SK-N-MC (cell line): ENCODE measurements around the gene COL4A5.
A peak's percentile ranks its signal among the peaks of the same experiment; 100 is the strongest.

Source experiments
- DNase-seq: peaks from one replicate; pipeline ENCODE4 v3.0.0-alpha.2; 2011; ENCODE audit warnings: low read depth, low spot score
- H3K27ac ChIP-seq: fragments of 200-600 bp; sonication (generic); 2 replicates; pipeline ENCODE4 v1.5.1; 2016; ENCODE audit warnings: mixed run types
- H3K36me3 ChIP-seq: fragments of 200-600 bp; sonication (generic); 2 replicates; pipeline ENCODE4 v1.6.1; 2017; ENCODE audit warnings: antibody characterized with exemption, low read length, mixed read lengths; ENCODE audit not compliant: insufficient read depth
- H3K4me3 ChIP-seq: fragments of 200-600 bp; sonication (generic); 2 replicates; pipeline ENCODE4 v1.5.1; 2016
- H3K9ac ChIP-seq: fragments of 200-600 bp; sonication (generic); 2 replicates; pipeline ENCODE4 v1.8.0; 2017; ENCODE audit warnings: mixed run types, mixed read lengths; ENCODE audit not compliant: insufficient read length
- H3K9me3 ChIP-seq: fragments of 200-600 bp; sonication (generic); 2 replicates; pipeline ENCODE4 v1.6.1; 2017; ENCODE audit warnings: low read depth, mild to moderate bottlenecking, antibody characterized with exemption, low read length, moderate library complexity, mixed read lengths
- EZH2 ChIP-seq: fragments of 200-600 bp; sonication (generic); IDR thresholded peaks from one replicate; pipeline ENCODE4 v1.6.1; 2017; ENCODE audit warnings: antibody characterized with exemption
- FOXP2 ChIP-seq: optimal IDR thresholded peaks from 2 replicates; pipeline ENCODE3; 2011; ENCODE audit warnings: mild to moderate bottlenecking, moderate library complexity; ENCODE audit not compliant: insufficient read depth; ENCODE audit errors: extremely low read length, control extremely low read depth
- POLR2AphosphoS5 ChIP-seq: IDR thresholded peaks from 2 replicates; pipeline ENCODE4 v1.6.1; 2012; ENCODE audit warnings: mild to moderate bottlenecking, low read depth, low read length, borderline replicate concordance

Gene COL4A5

DNA sequence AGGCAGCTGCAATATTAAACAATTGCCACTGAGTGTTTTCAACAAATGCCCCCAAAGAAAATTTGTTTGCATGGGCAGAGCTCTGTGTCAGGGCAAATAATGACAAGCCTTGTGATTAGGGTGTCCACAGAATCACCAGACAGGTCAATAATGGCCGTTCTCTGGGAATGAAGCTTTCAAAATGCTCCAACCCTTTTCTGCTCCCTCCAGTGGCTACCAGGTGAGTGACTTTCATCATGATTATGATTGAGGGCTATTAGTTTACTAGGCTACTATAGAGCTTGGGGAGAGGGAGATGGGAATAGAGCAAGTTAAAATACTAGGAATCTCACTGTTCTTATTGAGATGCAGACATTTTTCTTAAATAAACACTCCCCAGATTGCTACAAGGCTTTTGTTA lies 273.2 kb downstream of the COL4A5 start:
- Histone ChIP-seq H3K4me3 (no peak overlapping the region), H3K36me3 (no peaks in the 10 kb centered on the region), H3K9ac (no peak overlapping the region), H3K9me3 (no peaks in the 10 kb centered on the region), H3K27ac (no peak overlapping the region)
- no peak for DNase-seq
- TF ChIP-seq EZH2 (no peak), POLR2AphosphoS5 (no peak), FOXP2 (no peak)

DNA sequence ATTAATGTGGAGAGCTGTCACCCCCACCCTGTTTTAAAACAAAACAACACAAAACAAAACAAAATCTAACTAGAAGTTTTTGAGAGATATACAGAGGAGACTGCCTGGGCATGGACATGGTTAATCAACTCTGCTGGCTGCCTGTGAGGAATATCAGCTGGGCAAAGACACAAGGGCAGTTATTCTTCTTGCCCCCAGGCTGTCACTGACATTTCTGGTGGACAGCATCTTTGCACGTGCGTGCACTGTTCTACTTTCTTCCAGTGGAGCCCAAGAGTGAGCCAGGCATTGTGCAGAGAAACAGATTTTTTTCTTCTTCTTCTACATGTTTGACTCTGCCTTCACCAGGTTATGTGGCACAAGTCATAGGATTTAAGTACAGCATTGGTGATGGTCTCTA lies 282.9 kb downstream of the COL4A5 start:
- no peaks in the 10 kb centered on the region for H3K9me3 ChIP-seq
- no peak overlapping the region for H3K9ac ChIP-seq
- H3K4me3 ChIP-seq: no peak overlapping the region
- no peak overlapping the region for H3K27ac ChIP-seq
- no peaks in the 10 kb centered on the region for H3K36me3 ChIP-seq
- no peak for DNase-seq
- TF ChIP-seq EZH2 (no peak), POLR2AphosphoS5 (no peak), FOXP2 (no peak)

DNA sequence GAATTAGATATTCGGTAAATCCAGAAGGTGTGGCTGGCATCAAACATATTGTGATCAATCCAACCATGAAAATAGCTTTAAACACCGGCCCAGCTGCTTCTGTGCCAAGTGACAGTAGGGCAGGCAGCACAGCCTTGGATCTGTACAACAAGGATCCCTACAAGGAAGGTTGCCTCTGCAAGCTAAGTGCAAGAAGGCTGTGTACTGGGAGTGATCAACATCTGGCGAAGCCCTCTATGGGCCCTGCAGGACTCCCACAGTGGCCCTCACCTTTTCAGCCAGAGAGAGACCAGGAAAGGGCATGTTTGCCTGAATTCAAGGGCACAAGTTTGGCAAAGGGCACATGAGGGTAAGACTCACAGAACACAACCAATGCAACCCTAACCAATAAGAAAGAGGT lies 287.1 kb downstream of the COL4A5 start:
- H3K9me3 ChIP-seq: no peaks in the 10 kb centered on the region
- TF ChIP-seq EZH2 (no peak), FOXP2 (no peak), POLR2AphosphoS5 (no peak)
- no peak overlapping the region for H3K9ac ChIP-seq
- no peaks in the 10 kb centered on the region for H3K36me3 ChIP-seq
- no peak overlapping the region for H3K27ac ChIP-seq
- H3K4me3 ChIP-seq: no peak overlapping the region
- DNase-seq: no peak

DNA sequence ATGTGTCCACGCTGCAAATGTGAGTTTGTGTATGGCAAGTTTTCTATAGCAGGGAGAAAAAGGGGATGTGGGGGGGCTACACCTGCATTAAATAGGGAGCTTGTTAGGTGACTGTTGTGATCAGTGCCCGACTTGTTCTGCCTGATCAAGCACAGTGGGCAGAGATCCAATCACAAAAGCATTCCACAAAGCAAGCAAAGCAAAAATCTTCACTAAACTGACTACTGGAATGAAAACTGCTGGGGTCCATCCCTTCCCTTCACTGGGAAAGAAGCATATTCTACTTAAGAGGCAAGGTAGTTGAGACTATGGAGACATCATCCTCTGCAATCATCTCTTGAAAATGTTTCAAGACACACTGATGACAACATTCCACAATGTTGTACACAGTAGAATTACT lies 291.5 kb downstream of the COL4A5 start:
- Histone ChIP-seq H3K9ac (no peak overlapping the region), H3K27ac (no peak overlapping the region), H3K9me3 (no peaks in the 10 kb centered on the region), H3K4me3 (no peak overlapping the region), H3K36me3 (no peaks in the 10 kb centered on the region)
- TF ChIP-seq POLR2AphosphoS5 (no peak), EZH2 (no peak), FOXP2 (no peak)
- no peak for DNase-seq

DNA sequence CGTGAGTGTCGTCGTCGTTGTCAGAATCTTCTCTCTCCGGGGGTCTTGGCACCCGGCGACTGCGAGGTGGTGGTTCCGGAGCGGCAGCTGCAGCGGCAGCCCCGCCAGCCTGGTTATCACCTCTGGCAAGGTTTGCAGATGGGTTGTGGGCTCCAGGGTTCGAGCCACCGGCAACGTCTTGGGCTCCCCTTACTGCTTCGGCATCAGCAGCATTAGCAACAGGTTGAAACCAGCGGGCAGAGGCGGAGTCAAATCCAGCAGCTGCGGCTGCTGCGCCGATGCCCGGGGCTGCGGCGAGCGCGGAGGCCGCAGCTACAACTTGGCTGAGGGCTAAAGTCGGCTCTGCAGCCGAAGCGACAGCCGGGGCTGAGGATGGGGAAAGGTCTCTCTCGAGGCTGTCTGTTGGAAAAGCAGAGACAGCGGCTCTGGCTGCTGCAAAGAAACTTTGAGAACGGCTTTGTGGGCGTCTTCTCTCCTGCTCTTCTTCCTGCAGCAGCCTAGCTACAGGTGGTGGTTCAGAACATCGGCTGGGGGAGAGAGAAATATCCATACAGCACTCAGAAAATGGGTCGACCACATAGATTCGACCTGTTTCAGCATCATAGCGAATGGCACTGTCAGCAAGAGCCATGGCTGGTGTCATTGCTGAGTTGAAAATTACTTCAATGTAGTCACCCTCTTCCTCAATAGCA lies 293.1 kb downstream of the COL4A5 start:
- no peak for DNase-seq
- TF ChIP-seq POLR2AphosphoS5 (no peak), EZH2 (peak; percentile 82)
- no peak overlapping the region for H3K4me3 ChIP-seq

DNA sequence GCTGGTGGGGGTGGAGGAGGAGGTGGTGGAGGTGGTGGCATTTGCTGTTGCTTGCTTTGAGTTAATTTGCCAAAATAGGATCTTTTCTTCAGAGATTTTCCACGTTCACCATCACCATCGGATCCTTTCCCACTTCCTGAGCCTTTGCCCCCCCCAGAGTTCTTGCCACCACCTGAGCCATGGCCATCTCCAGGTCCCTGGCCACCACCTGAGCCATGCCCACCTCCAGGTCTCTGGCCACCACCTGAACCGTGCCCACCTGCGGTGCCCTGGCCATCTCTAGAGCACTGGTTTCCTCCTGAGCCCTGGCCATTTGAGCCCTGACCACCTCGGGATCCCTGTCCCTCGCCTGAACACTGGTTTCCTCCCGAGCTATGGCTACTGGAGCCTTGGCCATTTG lies 294.8 kb downstream of the COL4A5 start:
- no peak for DNase-seq
- no peak overlapping the region for H3K27ac ChIP-seq
- H3K9ac ChIP-seq: no peak overlapping the region
- H3K4me3 ChIP-seq: no peak overlapping the region
- H3K9me3 ChIP-seq: no peaks in the 10 kb centered on the region
- TF ChIP-seq FOXP2: no peak
- no peak for TF ChIP-seq POLR2AphosphoS5
- no peak for TF ChIP-seq EZH2
- H3K36me3 ChIP-seq: no peaks in the 10 kb centered on the region

More for the DNA sequence above, 293.1 kb downstream of the COL4A5 start:
- Histone ChIP-seq H3K9me3 (no peaks in the 10 kb centered on the region), H3K9ac (no peak overlapping the region), H3K36me3 (no peaks in the 10 kb centered on the region), H3K27ac (no peak overlapping the region)

DNA sequence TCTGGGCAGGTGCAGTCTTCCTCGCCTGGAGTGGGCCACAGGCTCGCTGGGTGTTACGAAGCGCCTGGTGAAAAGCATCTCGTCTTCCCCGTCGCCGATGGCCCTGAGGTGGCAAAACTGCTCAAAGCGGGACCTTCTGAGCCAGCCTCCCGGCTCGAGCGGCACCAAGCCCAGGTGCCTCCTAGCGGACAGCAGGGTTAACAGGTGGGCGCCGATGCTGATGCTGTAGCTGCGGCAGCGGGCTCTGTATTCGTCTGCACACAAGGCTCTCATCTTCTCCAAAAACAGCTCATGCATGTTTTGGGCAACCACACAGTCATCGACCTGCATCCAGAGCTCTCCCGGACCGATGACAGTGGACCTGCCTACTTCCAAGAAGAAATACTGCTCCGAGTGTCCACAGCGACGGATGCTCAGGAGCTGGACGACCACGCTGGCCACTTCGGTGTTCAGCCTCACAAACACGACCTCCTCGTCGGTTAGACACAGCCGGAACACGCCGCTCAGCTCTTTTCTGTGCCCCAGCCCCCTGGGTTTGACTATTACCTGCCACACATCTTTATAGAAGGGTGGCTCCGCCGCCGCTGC lies 295.5 kb downstream of the COL4A5 start:
- TF ChIP-seq FOXP2 (no peak), EZH2 (peak; percentile 32)
- Histone ChIP-seq H3K27ac (no peak overlapping the region), H3K4me3 (no peak overlapping the region), H3K9ac (no peak overlapping the region), H3K36me3 (no peaks in the 10 kb centered on the region), H3K9me3 (no peaks in the 10 kb centered on the region)
- DNase-seq: no peak

DNA sequence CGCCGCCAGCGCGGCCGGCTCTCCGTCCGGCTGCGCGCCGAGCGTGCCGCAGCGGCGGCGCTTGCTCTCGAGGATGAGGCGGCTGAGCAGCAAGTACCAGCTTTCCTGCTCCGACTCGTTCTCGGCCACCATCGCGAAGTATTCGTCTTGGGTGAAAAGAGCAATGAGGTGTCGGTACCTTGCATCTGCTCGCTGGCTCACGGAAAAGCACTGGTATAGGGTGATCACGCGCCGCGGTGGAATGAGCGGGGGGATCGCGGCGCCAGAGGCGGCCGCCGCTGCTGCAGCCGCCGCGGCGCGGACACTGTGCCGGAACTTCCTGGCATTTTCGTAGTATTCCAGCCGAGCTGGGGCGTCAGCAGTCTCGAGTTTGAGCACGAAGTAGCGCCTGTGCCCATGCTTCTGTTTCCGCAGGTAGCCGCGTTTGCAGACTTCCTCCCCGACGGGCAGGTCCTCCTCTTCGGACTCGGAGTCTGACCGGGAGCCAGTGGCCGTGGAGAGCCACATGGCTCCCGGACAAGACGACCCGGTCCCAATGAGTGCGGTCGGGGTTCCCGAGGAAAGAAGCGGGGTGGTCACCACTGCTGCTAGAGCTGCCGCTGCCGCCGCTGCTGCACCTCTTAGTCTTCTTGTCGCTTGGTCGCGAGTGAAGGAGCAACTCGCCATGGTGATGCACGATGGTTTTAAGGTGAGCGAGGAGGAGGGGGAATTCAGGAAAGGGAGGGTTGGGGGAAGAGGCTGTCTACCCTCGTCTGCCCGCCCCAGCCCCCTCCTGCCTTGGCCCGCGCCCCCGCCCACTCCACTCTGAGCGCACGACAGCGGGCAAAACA lies 296.3 kb downstream of the COL4A5 start:
- no peak for TF ChIP-seq FOXP2
- peak; percentile 59 for TF ChIP-seq EZH2
- Histone ChIP-seq H3K27ac (no peak overlapping the region), H3K36me3 (no peaks in the 10 kb centered on the region), H3K9ac (no peak overlapping the region), H3K4me3 (peak overlapping the region; percentile 66), H3K9me3 (no peaks in the 10 kb centered on the region)
- no peak for DNase-seq
